HS-5 (cell line): Measurements from ENCODE around the gene SPARCL1.
"Not testable (repeated sequence)": the region's sequence is repeated elsewhere in the genome, so short reads cannot be mapped to it uniquely, and the experiment has no call there.

Experiments used
- DNase-seq: peaks from one replicate; pipeline ENCODE4 v3.0.0-alpha.2; 2012; ENCODE audit warnings: low read depth

SPARCL1 gene, protein sequence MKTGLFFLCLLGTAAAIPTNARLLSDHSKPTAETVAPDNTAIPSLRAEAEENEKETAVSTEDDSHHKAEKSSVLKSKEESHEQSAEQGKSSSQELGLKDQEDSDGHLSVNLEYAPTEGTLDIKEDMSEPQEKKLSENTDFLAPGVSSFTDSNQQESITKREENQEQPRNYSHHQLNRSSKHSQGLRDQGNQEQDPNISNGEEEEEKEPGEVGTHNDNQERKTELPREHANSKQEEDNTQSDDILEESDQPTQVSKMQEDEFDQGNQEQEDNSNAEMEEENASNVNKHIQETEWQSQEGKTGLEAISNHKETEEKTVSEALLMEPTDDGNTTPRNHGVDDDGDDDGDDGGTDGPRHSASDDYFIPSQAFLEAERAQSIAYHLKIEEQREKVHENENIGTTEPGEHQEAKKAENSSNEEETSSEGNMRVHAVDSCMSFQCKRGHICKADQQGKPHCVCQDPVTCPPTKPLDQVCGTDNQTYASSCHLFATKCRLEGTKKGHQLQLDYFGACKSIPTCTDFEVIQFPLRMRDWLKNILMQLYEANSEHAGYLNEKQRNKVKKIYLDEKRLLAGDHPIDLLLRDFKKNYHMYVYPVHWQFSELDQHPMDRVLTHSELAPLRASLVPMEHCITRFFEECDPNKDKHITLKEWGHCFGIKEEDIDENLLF

DNA sequence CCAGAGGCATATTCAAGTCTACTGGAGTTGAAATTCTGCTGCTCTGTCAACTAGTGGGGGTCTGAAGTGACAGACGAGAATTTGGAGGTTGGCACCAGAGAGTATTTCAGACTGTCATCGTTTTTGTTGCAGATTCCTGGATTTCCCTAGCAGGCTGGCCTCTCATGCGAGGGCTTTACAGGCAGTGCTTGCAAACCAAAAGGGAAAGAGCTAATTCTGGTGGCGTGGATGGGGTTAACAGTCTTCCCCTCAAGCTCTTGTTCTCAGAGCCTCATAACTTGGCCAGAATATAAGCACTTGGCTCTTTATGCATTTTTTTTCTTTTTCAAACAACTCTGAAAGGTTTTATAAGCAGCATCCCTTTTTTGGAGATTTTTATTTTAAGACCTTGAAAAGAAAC, at the start of gene SPARCL1:
TSS of gene SPARCL1 (minus strand) at position 190 of the 400 bp plus-strand sequence. CDS start 29,802 bp downstream, outside the sequence.
- no peak for DNase-seq

DNA sequence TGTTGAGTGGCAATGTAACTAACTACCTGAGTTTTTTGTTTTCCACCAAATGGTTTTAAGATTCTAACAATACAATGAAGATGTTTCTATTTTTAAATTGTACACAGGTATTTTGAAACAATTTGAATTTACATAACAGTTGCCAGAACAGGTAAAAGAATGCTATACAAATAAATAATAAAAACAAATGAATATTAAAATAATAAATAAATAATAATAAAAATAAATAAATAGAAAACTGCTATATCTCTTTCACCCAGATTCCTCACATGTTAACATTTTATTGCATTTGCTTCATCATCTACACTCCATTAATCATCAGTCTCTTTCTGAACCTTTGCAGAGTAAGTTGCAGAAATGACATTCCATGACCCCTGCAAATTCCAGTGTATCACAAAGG, 46.8 kb upstream of the SPARCL1 start:
- no peak for DNase-seq

GRCh38 chr4:87575408-87575807, 46.2 kb upstream of the SPARCL1 start:
- DNase-seq: no peak

DNA sequence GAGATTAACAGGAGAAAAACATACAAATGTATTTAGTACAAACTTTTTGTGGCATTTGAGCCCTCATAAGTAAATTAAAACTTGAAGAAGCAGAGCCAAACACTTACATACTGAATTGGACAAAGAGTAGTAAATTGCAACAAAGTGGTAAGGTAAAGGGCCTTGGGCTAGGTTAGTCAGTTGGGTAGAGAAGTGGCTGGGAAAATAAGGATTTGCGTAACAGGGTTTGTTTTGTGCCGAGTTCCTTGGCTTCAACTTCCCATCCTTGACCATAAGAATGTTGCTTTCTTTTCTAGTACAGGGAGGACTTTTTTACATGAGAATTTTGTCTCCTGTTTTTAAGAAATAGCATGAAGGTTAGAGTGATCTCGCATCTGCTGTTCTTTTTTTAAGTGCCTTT, 45.8 kb upstream of the SPARCL1 start:
- DNase-seq: no peak

DNA sequence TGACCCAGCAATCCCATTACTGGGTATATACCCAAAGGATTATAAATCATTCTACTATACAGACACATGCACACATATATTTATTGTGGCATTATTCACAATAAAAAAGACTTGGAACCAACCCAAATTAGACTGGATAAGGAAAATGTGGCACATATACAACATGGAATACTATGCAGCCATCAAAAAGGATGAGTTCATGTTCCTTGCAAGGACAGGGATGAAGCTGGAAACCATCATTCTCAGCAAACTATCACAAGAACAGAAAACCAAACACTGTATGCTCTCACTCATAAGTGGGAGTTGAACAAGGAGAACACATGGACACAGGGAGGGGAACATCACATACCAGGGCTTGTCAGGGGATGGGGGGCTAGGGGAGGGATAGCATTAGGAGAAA, 45.2 kb upstream of the SPARCL1 start:
- not testable (repeated sequence) for DNase-seq

DNA sequence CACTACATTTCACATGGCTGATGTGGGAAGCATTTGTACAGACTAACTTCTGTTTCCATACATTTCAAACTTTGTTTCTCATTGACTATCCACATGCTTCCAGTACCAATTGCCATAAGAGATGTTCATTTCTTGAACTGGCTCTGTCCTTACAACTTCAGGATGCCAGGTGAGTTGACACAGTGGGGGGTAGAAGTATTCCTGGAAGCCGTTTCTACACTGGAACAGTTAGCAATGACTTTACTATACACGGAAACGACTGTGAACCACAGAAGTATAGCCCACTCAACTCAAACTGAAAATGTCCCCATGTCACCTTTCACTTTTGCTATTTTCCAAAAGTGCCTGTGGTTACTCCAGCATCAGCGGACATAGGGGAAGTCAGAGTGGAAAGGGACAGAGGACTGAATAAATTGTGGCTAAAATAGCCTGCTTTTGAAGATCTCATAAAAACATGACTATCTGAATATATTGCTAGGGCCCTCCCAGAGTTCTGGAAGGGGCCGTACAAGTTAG, 41.2 kb upstream of the SPARCL1 start:
- DNase-seq: no peak

DNA sequence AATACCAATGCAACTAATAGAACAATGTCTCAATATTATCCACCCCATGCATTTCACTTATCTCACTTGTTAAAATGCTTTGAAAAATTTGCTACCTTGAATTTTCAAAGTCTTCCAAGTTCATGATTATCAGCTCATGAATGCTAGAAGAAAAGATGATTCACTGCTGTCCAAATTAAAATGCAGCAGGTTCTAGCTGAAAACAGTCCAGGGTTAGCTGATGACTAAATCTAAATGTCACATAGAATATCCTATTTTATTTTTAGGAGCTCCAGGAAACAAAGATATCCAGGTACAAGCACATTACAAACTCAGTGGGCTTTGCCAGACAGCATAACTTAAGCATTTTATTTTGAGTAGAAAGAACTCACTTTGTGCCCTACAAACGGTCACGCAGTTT, 38.0 kb upstream of the SPARCL1 start:
- DNase-seq: no peak

DNA sequence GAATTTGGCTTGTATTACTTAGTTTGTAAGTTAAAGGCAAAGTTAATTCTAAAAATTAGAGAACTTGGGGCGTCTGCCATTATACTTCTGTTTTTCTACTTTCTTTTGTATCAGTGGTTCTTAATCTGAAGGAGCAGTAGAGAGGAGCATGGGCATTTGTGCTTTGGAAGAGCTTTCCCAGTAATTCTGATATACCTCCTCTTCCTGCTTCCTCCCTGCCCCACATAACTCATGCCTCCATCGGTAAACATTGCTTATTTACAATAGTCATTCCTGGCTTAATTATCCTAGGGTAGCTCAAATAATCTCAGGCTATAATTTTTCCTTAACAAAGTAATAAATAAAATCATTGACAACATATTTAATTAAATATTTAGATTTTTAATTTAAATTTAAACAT, 37.1 kb upstream of the SPARCL1 start:
- DNase-seq: no peak

DNA sequence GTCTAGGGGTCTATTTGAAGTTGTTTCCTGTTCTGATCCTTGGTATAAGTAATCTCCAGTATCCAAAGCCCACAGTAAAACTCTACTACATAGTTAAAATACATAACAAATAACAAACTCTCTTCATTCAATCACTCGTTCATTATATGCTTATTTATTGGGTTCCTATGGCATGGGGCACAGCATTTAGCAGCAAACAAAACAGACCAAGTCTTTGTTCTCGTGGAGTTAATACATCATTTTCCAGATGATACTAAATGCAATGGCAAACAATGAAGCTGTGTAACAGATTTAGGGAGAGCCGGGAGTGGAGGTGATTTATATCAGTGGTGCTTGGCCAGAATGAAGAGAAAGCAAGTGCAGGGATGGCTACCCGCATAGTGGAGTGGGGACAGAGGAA, 36.6 kb upstream of the SPARCL1 start:
- no peak for DNase-seq

- no peak for DNase-seq
These were observed 31.6 kb upstream of the SPARCL1 start for GRCh38 chr4:87560802-87561201.

- no peak for DNase-seq
These were observed 30.1 kb upstream of the SPARCL1 start for GRCh38 chr4:87559090-87559837.

DNA sequence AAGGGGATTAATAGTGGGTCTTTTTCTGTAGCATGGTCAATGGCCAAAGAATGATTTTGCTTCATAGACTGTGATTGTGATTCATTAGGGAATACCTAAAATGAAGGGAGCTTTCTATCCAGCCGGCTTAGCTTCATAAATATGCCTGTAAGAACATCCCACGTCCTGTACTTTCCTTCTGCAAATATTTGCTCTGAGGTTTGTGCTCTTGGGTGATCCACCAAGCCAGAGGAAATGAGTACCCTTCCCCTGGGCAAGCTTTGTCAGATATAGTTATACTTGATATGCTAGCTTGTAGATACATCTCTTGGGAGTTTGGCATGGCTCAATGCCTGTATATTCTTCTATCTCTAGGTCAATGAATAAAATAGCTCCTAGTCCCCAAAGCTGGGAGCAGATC, 28.2 kb upstream of the SPARCL1 start:
- DNase-seq: no peak

GRCh38 chr4:87555773-87556619, 26.8 kb upstream of the SPARCL1 start:
- DNase-seq: peak; percentile 76

DNA sequence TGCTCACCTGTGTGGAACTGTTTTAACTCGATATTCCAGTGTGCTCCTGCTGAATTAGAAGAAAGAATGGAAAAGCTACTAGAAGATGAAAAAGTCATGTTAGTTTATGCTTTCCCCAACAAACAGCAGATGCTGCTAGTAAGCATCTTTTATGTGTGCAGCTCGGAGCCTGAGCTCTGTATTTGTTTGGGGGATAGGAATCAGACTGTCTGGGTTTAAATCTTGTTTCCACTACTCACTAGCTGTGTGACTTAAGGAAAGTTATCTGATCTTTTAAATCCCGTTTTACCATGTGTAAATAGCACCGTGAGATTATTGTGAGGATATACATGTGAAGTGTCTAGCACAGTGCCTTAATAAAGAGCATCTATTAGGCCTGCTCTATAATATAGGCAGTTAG, 24.0 kb upstream of the SPARCL1 start:
- DNase-seq: no peak

- no peak for DNase-seq
These were observed 22.2 kb upstream of the SPARCL1 start for GRCh38 chr4:87551361-87551760.

DNA sequence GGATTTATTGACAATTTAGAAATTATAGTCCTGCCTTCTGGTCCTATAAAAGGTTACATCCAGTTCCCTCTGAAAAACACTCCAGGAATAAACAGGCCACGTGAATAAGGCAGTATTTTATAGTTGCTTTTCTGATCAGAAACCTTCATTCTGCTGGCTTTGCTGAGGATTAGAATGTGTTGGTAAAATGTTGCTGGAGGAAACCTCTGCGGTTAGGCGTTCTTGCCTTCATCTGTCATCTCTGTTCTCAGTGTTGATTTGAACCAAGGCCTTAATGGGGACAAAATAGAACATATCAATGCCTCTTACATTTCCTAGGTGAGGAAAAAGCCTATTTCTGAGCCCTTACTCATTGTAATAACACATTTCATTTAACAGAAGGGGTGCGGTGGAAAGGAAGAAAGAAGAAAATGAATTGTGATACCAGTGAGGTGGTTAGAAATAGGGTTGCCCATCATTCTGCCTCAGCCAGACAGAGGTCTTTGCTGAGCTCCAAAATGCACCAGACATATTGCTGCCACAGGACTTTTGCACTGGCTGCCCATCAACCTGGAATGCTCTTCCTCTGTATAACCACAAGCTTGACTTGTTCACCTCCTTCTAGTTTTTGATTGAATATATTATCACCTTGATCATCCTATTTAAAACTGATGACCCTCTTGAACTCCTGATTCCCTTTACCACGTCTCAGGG, 18.0 kb upstream of the SPARCL1 start:
- no peak for DNase-seq

DNA sequence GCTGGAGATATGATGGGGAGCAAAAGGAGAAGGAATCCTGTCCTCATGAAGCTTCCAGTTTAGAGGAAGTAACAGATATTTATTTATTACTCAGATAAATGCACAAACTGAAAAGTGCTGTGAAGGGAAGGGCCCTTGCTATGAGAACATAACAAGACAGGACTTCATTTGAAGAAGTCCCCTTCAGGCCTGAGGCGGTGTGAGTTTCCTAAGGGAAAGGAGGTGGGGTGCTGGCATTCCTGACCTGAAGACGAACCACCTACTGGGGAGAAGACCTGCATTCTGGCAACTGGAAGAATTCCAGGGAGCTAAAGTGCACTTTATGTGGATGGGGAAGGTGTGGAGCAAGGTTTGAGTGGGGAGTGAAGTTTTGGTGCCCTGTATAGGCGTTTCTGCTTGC, 15.9 kb upstream of the SPARCL1 start:
- no peak for DNase-seq

DNA sequence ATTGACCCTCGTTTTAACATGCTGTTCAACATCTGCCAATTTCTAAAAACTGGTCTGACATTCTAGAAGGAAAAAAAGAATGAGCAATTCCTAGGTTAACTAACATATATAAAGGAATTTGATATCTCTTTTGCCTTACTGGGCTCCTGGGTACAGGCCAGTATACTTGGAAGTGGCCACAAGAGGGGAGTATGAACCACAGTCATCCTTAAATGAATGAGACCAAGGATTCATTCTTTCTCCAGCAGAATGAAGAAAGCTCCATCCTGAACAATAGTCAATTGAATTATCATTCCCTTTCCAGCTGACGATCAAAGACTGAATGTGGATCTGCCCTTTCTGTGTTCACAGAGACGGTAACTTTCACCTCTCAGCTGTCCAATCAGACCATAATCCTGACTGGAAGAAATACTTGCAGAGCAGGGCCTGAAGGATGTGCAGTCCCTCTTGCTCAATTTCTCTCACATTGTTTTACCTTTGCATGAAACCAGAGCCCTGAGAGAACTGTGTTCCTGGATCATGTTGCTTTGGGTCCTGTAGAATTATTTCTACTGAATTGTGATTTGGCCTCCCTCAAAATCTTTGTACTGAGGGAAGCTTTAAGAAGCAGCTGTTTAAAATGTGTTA, 14.8 kb upstream of the SPARCL1 start:
- DNase-seq: peak; percentile 41

- no peak for DNase-seq
These were observed 13.6 kb upstream of the SPARCL1 start for GRCh38 chr4:87542734-87543312.
